ENCODE results near the gene ATP2B3.

DNA sequence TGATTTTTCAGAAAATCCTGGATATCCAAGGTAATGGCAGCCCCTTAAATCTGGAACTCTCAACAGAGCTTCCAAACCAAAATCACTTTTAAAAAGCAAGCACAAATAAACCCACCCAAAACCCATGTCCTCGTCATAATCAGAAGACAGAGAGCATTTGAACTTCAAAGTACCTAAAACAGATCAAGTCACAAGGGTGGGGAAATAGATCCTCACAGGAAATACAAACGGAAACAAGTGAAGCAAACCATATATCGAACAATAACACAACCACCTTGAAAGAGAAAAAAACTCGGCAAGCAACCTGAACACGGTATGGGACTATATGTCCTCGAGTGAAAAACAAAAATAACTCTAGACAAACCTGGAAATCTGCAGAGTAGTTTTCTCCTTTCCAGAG is 97.4 kb downstream of the ATP2B3 start:
- TF ChIP-seq, protein P1, sequence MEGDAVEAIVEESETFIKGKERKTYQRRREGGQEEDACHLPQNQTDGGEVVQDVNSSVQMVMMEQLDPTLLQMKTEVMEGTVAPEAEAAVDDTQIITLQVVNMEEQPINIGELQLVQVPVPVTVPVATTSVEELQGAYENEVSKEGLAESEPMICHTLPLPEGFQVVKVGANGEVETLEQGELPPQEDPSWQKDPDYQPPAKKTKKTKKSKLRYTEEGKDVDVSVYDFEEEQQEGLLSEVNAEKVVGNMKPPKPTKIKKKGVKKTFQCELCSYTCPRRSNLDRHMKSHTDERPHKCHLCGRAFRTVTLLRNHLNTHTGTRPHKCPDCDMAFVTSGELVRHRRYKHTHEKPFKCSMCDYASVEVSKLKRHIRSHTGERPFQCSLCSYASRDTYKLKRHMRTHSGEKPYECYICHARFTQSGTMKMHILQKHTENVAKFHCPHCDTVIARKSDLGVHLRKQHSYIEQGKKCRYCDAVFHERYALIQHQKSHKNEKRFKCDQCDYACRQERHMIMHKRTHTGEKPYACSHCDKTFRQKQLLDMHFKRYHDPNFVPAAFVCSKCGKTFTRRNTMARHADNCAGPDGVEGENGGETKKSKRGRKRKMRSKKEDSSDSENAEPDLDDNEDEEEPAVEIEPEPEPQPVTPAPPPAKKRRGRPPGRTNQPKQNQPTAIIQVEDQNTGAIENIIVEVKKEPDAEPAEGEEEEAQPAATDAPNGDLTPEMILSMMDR (IDR thresholded peaks at IDR 0.05; ENCODE audit: poor library complexity, severe bottlenecking), result no peak
- no peak for TF ChIP-seq EZH2 (IDR thresholded peaks at IDR 0.05; ENCODE audit: borderline replicate concordance, insufficient read depth, low read length, poor library complexity, severe bottlenecking)
- TF ChIP-seq TAF1 (IDR thresholded peaks at IDR 0.05; ENCODE audit: low read depth), result no peak
- TF ChIP-seq RAD21 (conservative IDR thresholded peaks at IDR 0.05), result no peak
- no peak for TF ChIP-seq SMC3 (conservative IDR thresholded peaks at IDR 0.05; ENCODE audit: poor library complexity)

Data from neural cell (in vitro differentiated cells).